Brain microvascular endothelial cell (primary cell): ENCODE measurements around the gene PDE9A.

Source experiments
- DNase-seq: peaks from one replicate; pipeline ENCODE4 v3.0.0-alpha.2; 2020
- H3K27ac ChIP-seq: fragments of 250-450 bp; sonication (Bioruptor Pico); 2 replicates; pipeline ENCODE4 v1.5.1; 2020; ENCODE audit warnings: mild to moderate bottlenecking, moderate library complexity
- H3K27me3 ChIP-seq: fragments of 250-450 bp; sonication (Bioruptor Pico); replicated peaks from 2 replicates; pipeline ENCODE4 v1.5.1; 2020; ENCODE audit warnings: mild to moderate bottlenecking
- H3K36me3 ChIP-seq: fragments of 250-450 bp; sonication (Bioruptor Pico); replicated peaks from 2 replicates; pipeline ENCODE4 v1.5.1; 2020; ENCODE audit warnings: mild to moderate bottlenecking
- H3K4me3 ChIP-seq: 2 replicates; pipeline ENCODE4 v1.5.1; 2011; ENCODE audit warnings: low read depth, mild to moderate bottlenecking, control low read depth, low read length, moderate library complexity
- in situ Hi-C: cut with HindIII; loops from 2 replicates; pipeline ENCODE4 v1.10.0; 2017; ENCODE audit warnings: low sequenced_read_pairs, low pct_ligation_motif_present
- TF ChIP-seq, protein P1 (sequence below): IDR thresholded peaks from 2 replicates; pipeline ENCODE4 v1.5.1; 2011; ENCODE audit warnings: low read depth, mild to moderate bottlenecking, moderate library complexity, low read length, control low read depth, inconsistent platforms; ENCODE audit errors: missing control alignments

PDE9A gene

DNA sequence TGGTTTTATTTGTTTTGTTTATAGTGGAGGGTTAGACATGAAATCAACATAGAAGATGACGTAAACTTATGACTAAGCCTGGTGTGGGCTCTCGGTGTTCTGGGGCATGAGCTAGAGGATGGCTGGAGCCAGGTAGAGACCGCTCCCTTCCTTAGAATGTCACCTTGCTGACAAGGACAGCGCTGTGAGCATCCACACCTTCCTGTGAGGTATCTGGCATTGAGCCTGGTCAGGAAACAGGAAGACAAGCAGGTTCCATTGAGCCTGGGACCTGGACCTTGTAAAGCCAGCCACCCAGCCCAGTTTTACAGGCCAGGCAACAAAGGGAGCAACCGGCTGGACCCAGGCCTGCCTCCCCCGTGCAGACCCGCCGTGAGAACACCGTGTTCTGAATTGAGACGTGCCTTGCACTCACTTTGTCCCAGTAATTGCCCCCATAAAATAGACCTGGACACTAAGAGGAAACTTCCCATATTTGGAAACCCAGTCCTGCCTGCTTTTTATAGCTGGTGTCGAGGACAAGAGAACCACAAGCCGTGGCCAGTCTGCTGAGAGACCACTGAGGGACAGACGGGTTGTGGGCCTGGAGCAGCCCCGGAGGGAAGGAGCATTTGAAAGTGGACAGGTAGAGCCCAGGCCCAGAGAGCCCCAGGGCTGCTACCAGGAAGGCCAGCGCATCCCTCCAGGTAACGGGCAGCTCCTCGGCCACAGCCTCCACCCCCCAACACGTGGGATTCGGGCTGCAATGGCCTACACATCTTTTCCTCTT lies 78.0 kb downstream of the PDE9A start:
- TF ChIP-seq, protein P1, sequence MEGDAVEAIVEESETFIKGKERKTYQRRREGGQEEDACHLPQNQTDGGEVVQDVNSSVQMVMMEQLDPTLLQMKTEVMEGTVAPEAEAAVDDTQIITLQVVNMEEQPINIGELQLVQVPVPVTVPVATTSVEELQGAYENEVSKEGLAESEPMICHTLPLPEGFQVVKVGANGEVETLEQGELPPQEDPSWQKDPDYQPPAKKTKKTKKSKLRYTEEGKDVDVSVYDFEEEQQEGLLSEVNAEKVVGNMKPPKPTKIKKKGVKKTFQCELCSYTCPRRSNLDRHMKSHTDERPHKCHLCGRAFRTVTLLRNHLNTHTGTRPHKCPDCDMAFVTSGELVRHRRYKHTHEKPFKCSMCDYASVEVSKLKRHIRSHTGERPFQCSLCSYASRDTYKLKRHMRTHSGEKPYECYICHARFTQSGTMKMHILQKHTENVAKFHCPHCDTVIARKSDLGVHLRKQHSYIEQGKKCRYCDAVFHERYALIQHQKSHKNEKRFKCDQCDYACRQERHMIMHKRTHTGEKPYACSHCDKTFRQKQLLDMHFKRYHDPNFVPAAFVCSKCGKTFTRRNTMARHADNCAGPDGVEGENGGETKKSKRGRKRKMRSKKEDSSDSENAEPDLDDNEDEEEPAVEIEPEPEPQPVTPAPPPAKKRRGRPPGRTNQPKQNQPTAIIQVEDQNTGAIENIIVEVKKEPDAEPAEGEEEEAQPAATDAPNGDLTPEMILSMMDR = no peak
- no peak overlapping the region for H3K4me3 ChIP-seq
- no peak for DNase-seq
- in situ Hi-C loops = no loop called here
- peaks cover 42% of the 10 kb centered on the region for H3K27me3 ChIP-seq
- H3K27ac ChIP-seq = no peak overlapping the region
- H3K36me3 ChIP-seq = no peaks in the 10 kb centered on the region

DNA sequence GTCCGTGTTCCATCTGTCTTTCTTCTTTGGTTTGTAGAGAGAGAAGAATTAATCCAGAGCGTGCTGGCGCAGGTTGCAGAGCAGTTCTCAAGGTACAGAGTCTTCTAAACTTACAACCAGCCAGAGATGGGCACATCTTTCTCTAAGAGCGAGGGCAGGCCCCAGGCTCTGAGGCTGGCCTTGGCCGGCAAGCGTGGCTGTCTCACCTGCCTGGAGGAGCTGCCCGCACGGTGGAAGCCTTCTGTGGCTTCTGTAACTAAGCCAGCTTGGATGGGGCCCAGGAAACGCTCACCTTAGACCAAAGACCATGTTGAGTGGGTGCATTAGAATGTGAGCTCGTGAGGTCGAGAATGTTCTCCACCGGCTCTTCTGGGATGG lies 78.6 kb downstream of the PDE9A start:
- no peak overlapping the region for H3K4me3 ChIP-seq
- in situ Hi-C loops = no loop called here
- TF ChIP-seq, protein P1 = no peak
- no peak overlapping the region for H3K27ac ChIP-seq
- H3K36me3 ChIP-seq = no peaks in the 10 kb centered on the region
- no peak for DNase-seq
- peaks cover 42% of the 10 kb centered on the region for H3K27me3 ChIP-seq

DNA sequence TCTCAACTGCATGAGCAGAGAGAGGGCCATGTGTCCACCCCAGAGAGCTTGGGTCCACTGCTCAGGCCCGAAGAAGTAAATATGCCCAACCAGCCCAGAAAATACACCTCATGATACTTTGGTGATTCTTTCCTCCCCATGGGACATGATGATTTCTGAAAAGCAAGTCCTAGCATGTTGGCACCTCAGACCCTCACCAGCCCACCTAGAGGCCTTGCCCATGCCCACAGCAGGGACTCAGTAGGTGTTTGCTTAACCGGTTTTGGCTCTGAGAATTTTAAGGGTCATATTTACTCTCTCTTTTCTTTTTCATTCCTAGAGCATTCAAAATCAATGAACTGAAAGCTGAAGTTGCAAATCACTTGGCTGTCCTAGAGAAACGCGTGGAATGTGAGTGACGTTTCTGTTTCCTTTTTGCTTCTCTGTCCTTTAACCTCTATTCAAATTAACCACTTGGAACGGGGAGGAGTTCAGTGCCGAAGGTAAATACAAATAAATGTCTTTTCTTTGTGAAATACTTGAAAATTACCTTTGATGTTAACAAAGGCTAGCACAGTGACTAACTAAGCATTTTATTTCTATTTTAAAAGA lies 79.7 kb downstream of the PDE9A start:
- peaks cover 36% of the 10 kb centered on the region for H3K27me3 ChIP-seq
- H3K27ac ChIP-seq = no peak overlapping the region
- no peak overlapping the region for H3K4me3 ChIP-seq
- H3K36me3 ChIP-seq = no peaks in the 10 kb centered on the region
- TF ChIP-seq, protein P1 = no peak
- in situ Hi-C loops = no loop called here
- DNase-seq = no peak

DNA sequence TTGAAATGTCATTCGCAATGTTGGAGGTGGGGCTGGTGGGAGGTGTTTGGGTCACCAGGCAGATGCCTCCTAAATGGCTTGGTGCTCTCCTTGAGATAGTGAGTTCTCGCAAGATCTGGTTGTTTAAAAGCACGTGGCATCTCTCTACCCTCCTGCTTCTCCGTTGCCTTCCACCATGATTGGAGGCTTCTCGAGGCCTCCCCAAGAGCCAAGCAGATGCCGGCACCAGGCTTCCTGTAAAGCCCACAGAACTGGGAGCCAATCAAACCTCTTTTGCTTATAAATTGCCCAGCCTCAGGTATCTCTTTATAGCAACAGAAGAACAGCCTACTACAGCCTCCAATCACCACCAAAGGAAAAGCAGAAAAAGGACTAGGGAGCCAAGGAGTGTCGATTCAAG lies 80.5 kb downstream of the PDE9A start:
- no peak overlapping the region for H3K4me3 ChIP-seq
- H3K36me3 ChIP-seq = no peaks in the 10 kb centered on the region
- no peak overlapping the region for H3K27ac ChIP-seq
- TF ChIP-seq, protein P1 = no peak
- DNase-seq = no peak
- peaks cover 35% of the 10 kb centered on the region for H3K27me3 ChIP-seq
- in situ Hi-C loops = no loop called here

DNA sequence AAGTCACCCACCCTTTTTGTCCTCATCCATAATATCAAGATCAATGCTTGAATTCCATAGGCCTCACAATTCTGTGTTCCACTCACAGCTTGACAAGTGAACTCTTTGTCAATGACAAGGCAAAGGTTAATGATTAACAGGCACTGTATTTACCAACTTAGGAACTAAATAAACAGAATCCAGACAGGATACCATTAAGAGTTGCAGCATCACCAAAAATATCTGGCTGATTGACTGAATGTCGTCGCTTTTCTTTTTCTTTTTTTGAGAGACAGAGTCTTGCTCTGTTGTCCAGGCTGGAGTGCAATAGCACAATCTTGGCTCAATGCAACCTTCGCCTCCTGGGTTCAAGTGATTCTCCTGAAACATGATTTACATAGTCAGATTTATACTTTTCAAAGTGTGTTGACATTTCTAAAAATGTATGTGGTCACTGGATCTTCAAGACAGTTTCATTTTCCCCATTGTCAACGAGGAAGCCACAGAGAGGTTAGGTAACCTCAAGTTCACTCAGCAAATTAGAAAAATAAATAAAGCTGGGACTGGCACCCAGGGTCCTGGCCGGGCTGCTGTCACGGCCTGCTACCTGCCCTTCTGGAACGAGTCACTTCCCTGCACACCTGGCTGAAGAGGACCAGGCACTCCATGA lies 81.0 kb downstream of the PDE9A start:
- TF ChIP-seq, protein P1 = no peak
- no peak for DNase-seq
- no peak overlapping the region for H3K4me3 ChIP-seq
- no peak overlapping the region for H3K27ac ChIP-seq
- H3K36me3 ChIP-seq = no peaks in the 10 kb centered on the region
- peaks cover 37% of the 10 kb centered on the region for H3K27me3 ChIP-seq
- in situ Hi-C loops = no loop called here
